HCT116 (cell line): ENCODE results near the gene MEGF8. TPM values are rescaled to one million over a fixed set of nuclear protein-coding genes. Genes with fewer than 3 reads are reported as not detected.
A peak's percentile ranks its signal among the peaks of the same experiment; 100 is the strongest.

Source experiments
- ATAC-seq: fragments of 200-7000 bp; cut with Tn5 transposase; 2 replicates; pipeline ENCODE4 v1.9.1; 2020; ENCODE audit warnings: mild to moderate bottlenecking, moderate library complexity
- BruUV-seq: library from RNA; stranded (reverse); fragments of 400-500 nt; replicated peaks from 2 replicates; lab custom pipeline; 2021; lab: Mats Ljungman, UMichigan
- CTCF ChIA-PET: fragments of 300-600 bp; sonication (Branson Sonifier 250); formaldehyde crosslinking; loops from one replicate; lab custom pipeline; 2021; ENCODE audit warnings: antibody characterized with exemption; lab: Charles Lee
- POLR2A ChIA-PET: fragments of 300-600, 350-600 bp; sonication (Branson Sonifier 250); formaldehyde crosslinking; loops from one replicate; lab custom pipeline; 2021; ENCODE audit warnings: antibody characterized with exemption; lab: Charles Lee
- RAD21 ChIA-PET, 2 experiments: fragments of 300-600 bp; sonication (Branson Sonifier 250); formaldehyde crosslinking; loops; one replicate each; lab custom pipeline; 2023; ENCODE audit warnings: low total read pairs in 2 of 2; ENCODE audit not compliant: uncharacterized antibody in 2 of 2, unreplicated experiment in 2 of 2, low non-redundant PET in 1 of 2; lab: Charles Lee
- DNase-seq: peaks from one replicate; pipeline ENCODE4 v3.0.0-alpha.2; 2010; ENCODE audit warnings: low read depth, low spot score
- H2AFZ ChIP-seq: fragments of 200-600 bp; shearing (Covaris generic), sonication (generic); 2 replicates; pipeline ENCODE4 v1.6.1; 2017; ENCODE audit warnings: low read depth, mixed run types, mixed read lengths, antibody characterized with exemption, low read length; ENCODE audit not compliant: poor library complexity, severe bottlenecking
- H3K27ac ChIP-seq: 2 replicates; pipeline ENCODE4 v1.5.1; 2012; ENCODE audit warnings: low read depth, low read length
- H3K27me3 ChIP-seq: fragments of 200-600 bp; sonication (generic); 2 replicates; pipeline ENCODE4 v1.6.1; 2016; ENCODE audit warnings: mixed run types, low read length, mixed read lengths; ENCODE audit not compliant: insufficient read depth
- H3K36me3 ChIP-seq, 2 experiments: fragments of 200-500 bp in 1 of 2; fragments of 200-600 bp in 1 of 2; sonication (Bioruptor generic) in 1 of 2; sonication (generic) in 1 of 2; 2 replicates each; pipeline versions ENCODE4 v1.5.1 to v1.6.1; 2014 to 2016; ENCODE audit warnings: low read length in 2 of 2, inconsistent platforms in 1 of 2, mixed read lengths in 1 of 2, mixed run types in 1 of 2; ENCODE audit not compliant: insufficient read depth in 2 of 2, control insufficient read depth in 1 of 2
- H3K4me1 ChIP-seq, 2 experiments: fragments of 200-600 bp in 1 of 2; sonication (generic) in 1 of 2; 2 replicates each; pipeline versions ENCODE4 v1.5.1 to v1.6.1; 2012 to 2017; ENCODE audit warnings: low read length in 2 of 2, inconsistent platforms in 1 of 2, mild to moderate bottlenecking in 1 of 2, mixed read lengths in 1 of 2, mixed run types in 1 of 2, moderate library complexity in 1 of 2; ENCODE audit not compliant: insufficient read depth in 2 of 2, control insufficient read depth in 1 of 2
- H3K4me2 ChIP-seq: fragments of 200-600 bp; sonication (generic); 2 replicates; pipeline ENCODE4 v1.6.1; 2017; ENCODE audit warnings: mixed run types, low read length, mixed read lengths
- H3K4me3 ChIP-seq, 2 experiments: fragments of 200-600 bp in 1 of 2; sonication (generic) in 1 of 2; replicated peaks in 1 of 2; 2 replicates each; pipeline ENCODE4 v1.5.1; 2011 to 2016; ENCODE audit warnings: low read length in 2 of 2, control low read depth in 1 of 2, low read depth in 1 of 2, mild to moderate bottlenecking in 1 of 2, mixed read lengths in 1 of 2, mixed run types in 1 of 2
- H3K79me2 ChIP-seq: fragments of 200-600 bp; sonication (generic); 2 replicates; pipeline ENCODE4 v1.6.1; 2017; ENCODE audit warnings: mild to moderate bottlenecking, mixed run types, low read length, moderate library complexity, mixed read lengths; ENCODE audit not compliant: insufficient read depth
- H3K9ac ChIP-seq: fragments of 200-600 bp; sonication (generic); 2 replicates; pipeline ENCODE4 v1.6.1; 2016; ENCODE audit warnings: low read length, mixed read lengths
- H3K9me2 ChIP-seq: fragments of 200-600 bp; sonication (generic), shearing (Covaris generic); 2 replicates; pipeline ENCODE4 v1.6.1; 2017; ENCODE audit warnings: mixed run types, mild to moderate bottlenecking, moderate library complexity; ENCODE audit not compliant: insufficient read depth
- H3K9me3 ChIP-seq, 2 experiments: fragments of 200-500 bp in 1 of 2; fragments of 200-600 bp in 1 of 2; sonication (Bioruptor generic) in 1 of 2; sonication (generic) in 1 of 2; 2 replicates each; pipeline ENCODE4 v1.6.1; 2014 to 2017; ENCODE audit warnings: low read length in 2 of 2, mixed read lengths in 2 of 2, inconsistent platforms in 1 of 2, low read depth in 1 of 2, mild to moderate bottlenecking in 1 of 2, mixed run types in 1 of 2, moderate library complexity in 1 of 2; ENCODE audit not compliant: control insufficient read depth in 1 of 2, insufficient read depth in 1 of 2
- H4K20me1 ChIP-seq: fragments of 200-600 bp; sonication (generic), shearing (Covaris generic); 2 replicates; pipeline ENCODE4 v1.6.1; 2017; ENCODE audit warnings: mixed run types, mild to moderate bottlenecking, moderate library complexity; ENCODE audit not compliant: insufficient read depth
- CEBPB ChIP-seq: IDR thresholded peaks from 2 replicates; pipeline ENCODE4 v1.6.1; 2012; ENCODE audit warnings: low read depth
- EGR1 ChIP-seq: IDR thresholded peaks from 2 replicates; pipeline ENCODE4 v1.6.1; 2012; ENCODE audit warnings: low read depth
- ELF1 ChIP-seq: IDR thresholded peaks from 2 replicates; pipeline ENCODE4 v1.6.1; 2012; ENCODE audit warnings: low read depth, borderline replicate concordance
- POLR2A ChIP-seq: IDR thresholded peaks from 2 replicates; pipeline ENCODE4 v1.7.0; 2011; ENCODE audit warnings: borderline replicate concordance; ENCODE audit not compliant: insufficient read depth, insufficient read length; ENCODE audit errors: extremely low read depth
- POLR2AphosphoS5 ChIP-seq: IDR thresholded peaks from 2 replicates; pipeline ENCODE4 v1.6.1; 2011; ENCODE audit warnings: mild to moderate bottlenecking, low read depth, low read length, moderate library complexity
- RAD21 ChIP-seq: IDR thresholded peaks from 2 replicates; pipeline ENCODE4 v1.6.1; 2012; ENCODE audit warnings: low read depth, mild to moderate bottlenecking
- SIN3A ChIP-seq: IDR thresholded peaks from 2 replicates; pipeline ENCODE4 v1.6.1; 2012; ENCODE audit warnings: low read depth
- SP1 ChIP-seq: IDR thresholded peaks from 2 replicates; pipeline ENCODE4 v1.6.1; 2012; ENCODE audit warnings: low read depth
- SRF ChIP-seq: IDR thresholded peaks from 2 replicates; pipeline ENCODE4 v1.6.1; 2012; ENCODE audit warnings: low read depth
- TCF7L2 ChIP-seq: IDR thresholded peaks from 2 replicates; pipeline ENCODE4 v1.7.0; 2011; ENCODE audit warnings: borderline replicate concordance, inconsistent platforms; ENCODE audit not compliant: insufficient read depth, insufficient read length; ENCODE audit errors: extremely low read depth
- ZFX ChIP-seq: fragments of 450-650 bp; IDR thresholded peaks from 2 replicates; pipeline ENCODE4 v1.6.1; 2017
- intact Hi-C: fragments of 100-400 bp; cut with micrococcal nuclease; formaldehyde crosslinking; loops from 2 replicates; pipeline ENCODE4 v1.10.0; 2022
- total RNA-seq: library from RNA; stranded (reverse); gene quantifications from one replicate; pipeline ENCODE4 v1.2.1, GENCODE V29; 2021; ENCODE audit not compliant: unreplicated experiment
- TF ChIP-seq, protein P1 (sequence below): IDR thresholded peaks from 2 replicates; pipeline ENCODE4 v1.6.1; 2012
- TF ChIP-seq, protein P2 (sequence below): IDR thresholded peaks from 2 replicates; pipeline ENCODE4 v1.6.1; 2012
- TF ChIP-seq, protein P3 (sequence below), 3 experiments: fragments of 200-600 bp in 1 of 3; sonication (generic) in 1 of 3; IDR thresholded peaks in 2 of 3; conservative IDR thresholded peaks in 1 of 3; 2 replicates each; pipeline ENCODE4 v1.5.1; 2012 to 2017; ENCODE audit warnings: low read depth in 2 of 3, low read length in 2 of 3, antibody characterized with exemption in 1 of 3, borderline replicate concordance in 1 of 3, control low read depth in 1 of 3, mild to moderate bottlenecking in 1 of 3, mixed read lengths in 1 of 3, mixed run types in 1 of 3, moderate library complexity in 1 of 3; ENCODE audit not compliant: insufficient read depth in 1 of 3

MEGF8 gene
- total RNA-seq, 1 experiment from 2014 or later: 24.0 TPM

DNA sequence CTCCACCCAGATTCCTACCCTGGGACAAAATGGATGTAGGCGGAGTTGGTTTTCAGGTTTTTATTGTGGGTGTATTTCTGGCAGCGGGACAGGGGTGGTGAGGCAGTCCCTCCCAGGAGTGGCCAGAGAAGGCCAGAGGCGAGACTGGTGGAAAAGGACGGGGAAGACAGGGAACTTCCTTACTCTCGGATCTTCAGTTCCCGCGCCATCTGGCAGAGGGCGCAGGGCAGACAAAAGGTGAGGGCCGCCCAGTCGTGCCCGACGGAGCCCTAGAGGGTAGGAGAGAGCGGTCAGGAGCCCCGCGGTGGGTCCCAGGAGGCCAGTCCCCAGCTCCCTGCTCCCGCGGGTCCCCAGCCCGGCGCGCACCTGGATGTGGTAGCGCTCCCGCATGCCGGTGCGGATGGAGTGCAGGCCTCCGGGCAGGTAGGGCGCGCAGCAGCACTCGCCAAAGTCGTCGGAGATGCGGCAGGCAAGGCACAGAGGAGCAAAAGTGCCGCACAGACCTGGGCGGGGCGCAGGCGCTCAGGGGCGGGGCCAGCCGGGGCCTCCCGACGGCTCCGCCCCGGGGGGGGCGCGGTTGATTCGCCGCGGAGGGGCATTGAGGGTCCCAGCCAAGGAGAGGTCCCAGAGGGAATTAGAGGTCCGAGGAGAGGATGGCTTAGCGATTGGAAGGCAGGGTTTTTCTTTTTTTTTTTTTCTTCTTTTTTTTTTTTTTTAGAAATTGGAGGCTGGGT lies 61.7 kb downstream of the MEGF8 start:
- Histone ChIP-seq H3K79me2 (no peaks in the 10 kb centered on the region), H3K27me3 (no peaks in the 10 kb centered on the region), H3K27ac (peak overlapping the region; percentile 82), H3K4me3 (peak overlapping the region; percentile 62 to 70), H4K20me1 (no peaks in the 10 kb centered on the region), H3K36me3 (no peaks in the 10 kb centered on the region), H3K4me2 (peak overlapping the region; percentile 91), H3K9me3 (no peaks in the 10 kb centered on the region), H3K9me2 (no peaks in the 10 kb centered on the region), H2AFZ (peak overlapping the region; percentile 83), H3K4me1 (peaks cover 6 to 21% of the 10 kb centered on the region in 2 experiments), H3K9ac (peak overlapping the region; percentile 72)
- TF ChIP-seq POLR2A (peak; percentile 41), ELF1 (no peak; the same call in 1 of the 2 replicates), SRF (no peak), RAD21 (no peak), SP1 (peak; percentile 39), POLR2AphosphoS5 (peak; percentile 85), CEBPB (no peak), SIN3A (peak; percentile 78; the same call in 1 of the 2 replicates), ZFX (peak; percentile 47; the same call in 1 of the 2 replicates), EGR1 (no peak), TCF7L2 (peak; percentile 68)
- TF ChIP-seq, protein P1, sequence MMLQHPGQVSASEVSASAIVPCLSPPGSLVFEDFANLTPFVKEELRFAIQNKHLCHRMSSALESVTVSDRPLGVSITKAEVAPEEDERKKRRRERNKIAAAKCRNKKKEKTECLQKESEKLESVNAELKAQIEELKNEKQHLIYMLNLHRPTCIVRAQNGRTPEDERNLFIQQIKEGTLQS: no peak
- TF ChIP-seq, protein P2, sequence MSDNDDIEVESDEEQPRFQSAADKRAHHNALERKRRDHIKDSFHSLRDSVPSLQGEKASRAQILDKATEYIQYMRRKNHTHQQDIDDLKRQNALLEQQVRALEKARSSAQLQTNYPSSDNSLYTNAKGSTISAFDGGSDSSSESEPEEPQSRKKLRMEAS: peak; percentile 65; the same call in 1 of the 2 replicates
- TF ChIP-seq, protein P3, sequence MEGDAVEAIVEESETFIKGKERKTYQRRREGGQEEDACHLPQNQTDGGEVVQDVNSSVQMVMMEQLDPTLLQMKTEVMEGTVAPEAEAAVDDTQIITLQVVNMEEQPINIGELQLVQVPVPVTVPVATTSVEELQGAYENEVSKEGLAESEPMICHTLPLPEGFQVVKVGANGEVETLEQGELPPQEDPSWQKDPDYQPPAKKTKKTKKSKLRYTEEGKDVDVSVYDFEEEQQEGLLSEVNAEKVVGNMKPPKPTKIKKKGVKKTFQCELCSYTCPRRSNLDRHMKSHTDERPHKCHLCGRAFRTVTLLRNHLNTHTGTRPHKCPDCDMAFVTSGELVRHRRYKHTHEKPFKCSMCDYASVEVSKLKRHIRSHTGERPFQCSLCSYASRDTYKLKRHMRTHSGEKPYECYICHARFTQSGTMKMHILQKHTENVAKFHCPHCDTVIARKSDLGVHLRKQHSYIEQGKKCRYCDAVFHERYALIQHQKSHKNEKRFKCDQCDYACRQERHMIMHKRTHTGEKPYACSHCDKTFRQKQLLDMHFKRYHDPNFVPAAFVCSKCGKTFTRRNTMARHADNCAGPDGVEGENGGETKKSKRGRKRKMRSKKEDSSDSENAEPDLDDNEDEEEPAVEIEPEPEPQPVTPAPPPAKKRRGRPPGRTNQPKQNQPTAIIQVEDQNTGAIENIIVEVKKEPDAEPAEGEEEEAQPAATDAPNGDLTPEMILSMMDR (IDR thresholded peaks at IDR 0.05 in 2 of 3, conservative IDR thresholded peaks at IDR 0.05 in 1 of 3; ENCODE audit: borderline replicate concordance in 1 of 3, insufficient read depth in 1 of 3, low read depth in 2 of 3, low read length in 2 of 3): peak; percentile 51 to 74 (median 59); a peak in 5 of 6 replicates
- CTCF ChIA-PET: interaction anchor here (1.2 to 2.0 kb wide), 2 partner anchors 10 to 14 kb away, joined by 5 read pairs; no protein-coding TSS in a partner anchor
- intact Hi-C loops: no loop called here
- POLR2A ChIA-PET: interaction anchor here (2.4 kb wide), 1 partner anchor 10 kb away, joined by 11 read pairs; no protein-coding TSS in a partner anchor
- DNase-seq (peak; percentile 73), ATAC-seq (peak; percentile 93)
- RAD21 ChIA-PET: interaction anchor here in 1 of 2 experiments (0.6 kb wide), 1 partner anchor 82 kb away, joined by 3 read pairs; no protein-coding TSS in a partner anchor
- BruUV-seq: TSS peak; percentile 94
